Iris pigment epithelial cell (primary cell): Measurements from ENCODE around the gene RXFP4.

Experiments used
- DNase-seq: peaks from one replicate; pipeline ENCODE4 v3.0.0-alpha.2; 2011; ENCODE audit warnings: low read depth

RXFP4 gene

GRCh38 chr1:155931332-155932038, 10.0 kb upstream of the RXFP4 start:
- peak; percentile 28 for DNase-seq

GRCh38 chr1:155932081-155932480, 9.4 kb upstream of the RXFP4 start:
- DNase-seq = no peak

DNA sequence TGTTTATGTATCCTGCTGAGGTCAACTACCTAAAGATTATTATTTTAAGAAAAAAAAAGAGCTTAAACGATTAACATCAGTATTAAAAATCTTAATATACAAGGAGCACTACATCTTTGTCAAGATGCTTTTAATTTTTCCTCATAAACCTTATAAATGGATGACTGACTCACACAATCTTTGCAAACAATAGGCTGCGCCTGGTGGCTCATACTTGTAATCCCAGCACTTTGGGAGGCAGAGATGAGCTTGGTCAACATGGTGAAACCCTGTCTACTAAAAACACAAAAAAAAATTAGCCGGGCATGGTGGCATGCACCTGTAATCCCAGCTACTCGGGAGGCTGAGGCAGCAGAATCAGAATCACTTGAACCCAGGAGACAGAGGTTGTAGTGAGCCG, 9.0 kb upstream of the RXFP4 start:
- DNase-seq = peak; percentile 33

DNA sequence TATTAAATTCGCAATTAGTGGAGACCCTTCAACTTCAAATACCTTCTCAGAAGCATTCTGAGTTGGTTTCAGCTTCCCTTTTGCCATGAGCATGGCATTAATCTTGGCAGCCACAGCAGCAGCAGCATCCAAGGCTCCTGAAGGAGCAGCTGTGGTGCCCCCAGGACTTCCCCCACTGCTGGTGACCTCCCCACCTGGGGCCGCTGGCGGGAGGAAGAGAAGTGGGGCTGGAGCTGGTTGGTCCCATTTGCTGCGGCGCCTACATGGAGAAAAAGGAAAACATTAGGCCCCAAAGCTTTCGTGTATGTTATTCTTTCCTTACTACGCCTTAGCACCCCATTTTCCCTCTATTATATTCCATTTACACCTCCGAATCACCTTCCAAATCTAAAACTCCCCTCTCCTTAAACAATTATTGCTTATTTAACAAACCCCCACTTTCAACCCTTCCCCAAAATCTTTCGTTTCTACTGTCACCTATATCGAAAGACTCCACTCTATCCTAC, 7.8 kb upstream of the RXFP4 start:
- no peak for DNase-seq

DNA sequence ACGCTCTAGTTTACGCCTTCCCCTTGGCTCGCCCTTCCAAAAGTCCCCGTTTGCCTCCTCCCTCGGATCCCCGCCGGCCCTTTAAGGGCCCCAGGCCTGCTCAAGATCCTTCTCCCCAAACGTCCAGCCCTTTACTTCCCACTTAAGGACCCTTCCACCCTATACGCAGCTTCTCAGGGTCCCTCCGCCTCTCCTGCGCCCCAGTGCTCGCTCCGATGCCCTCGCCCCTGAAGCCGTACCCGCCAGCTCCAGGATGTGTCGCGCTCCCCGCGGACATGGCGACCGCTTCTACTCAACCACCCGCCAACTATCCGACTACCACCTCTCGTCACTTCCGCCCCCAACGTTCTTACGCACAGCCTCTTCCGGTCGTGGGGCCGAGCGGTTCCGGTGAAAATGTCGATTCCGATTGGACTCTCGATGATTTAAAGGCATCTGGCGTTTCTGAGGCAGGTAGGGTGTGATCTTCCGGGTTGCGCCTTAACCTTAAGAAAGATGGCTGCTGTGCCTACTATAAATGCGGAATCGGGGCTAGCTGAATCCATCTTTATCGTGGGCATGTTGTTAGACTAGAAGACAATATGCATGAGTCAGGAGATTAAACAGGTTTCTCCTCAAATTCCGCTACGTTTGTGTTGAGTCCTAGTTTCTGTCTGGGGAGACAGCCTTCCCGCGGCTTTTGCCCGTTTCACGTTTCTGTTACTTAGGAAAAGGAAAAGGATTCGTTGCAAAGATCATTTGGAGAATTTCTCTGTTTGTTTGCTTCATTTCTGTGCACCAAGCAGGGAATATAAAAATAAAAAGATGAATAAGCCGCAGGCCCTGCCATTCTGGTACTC, 7.1 kb upstream of the RXFP4 start, which contains the start of gene KHDC4:
Gene KHDC4, minus strand, starts transcription at position 317 of the 839 bp plus-strand sequence. Its CDS starts 40 bp downstream, at position 277.
- DNase-seq = peak; percentile 99

DNA sequence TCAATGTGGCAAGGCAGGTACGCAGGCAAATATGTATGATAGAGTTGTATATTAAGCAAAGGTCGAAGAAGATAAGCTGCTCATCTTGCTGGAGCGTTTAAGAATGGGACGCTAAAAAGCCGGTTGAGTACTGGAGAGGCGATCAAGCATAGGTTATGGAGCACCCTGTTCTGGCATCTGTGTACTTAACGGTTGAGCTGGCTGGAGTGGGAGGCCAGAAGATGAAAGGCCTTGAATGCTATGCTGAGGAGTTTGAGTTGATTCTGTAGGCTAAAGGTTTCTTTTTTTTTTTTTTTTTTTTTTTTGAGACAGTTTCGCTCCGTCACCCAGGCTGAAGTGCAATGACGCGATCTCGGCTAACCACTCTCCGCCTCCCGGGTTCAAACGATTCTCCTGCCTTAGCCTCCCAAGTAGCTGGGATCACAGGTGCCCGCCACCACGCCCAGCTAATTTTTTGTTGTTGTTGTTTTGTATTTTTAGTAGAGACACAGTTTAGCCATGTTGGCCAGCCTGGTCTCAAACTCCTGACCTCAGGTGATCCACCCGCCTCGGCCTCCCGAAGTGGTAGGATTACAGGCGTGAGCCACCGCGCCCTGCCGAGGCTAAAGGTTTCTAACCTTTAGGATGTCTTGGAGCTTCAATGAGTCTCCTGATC, 6.4 kb upstream of the RXFP4 start:
- no peak for DNase-seq

DNA sequence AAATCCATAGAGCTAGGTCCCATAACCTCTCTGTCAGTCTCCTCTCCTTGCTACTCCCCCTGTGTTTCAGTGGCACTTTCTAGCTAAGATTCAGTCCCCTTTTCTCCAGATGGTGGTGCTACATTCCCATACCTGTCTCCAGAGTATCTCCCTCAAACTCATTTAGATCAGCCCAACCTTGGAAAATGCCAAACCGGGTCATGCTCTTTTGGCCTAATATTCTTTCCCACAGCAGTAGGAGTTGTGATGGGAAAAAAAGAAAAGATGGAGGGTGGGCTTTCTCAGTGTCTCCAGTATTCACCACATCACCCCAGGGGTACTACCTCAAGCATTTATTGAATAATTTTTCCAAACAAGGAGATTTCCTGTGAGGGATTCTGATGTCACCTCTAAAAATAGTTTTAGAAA, 3.2 kb upstream of the RXFP4 start:
- peak; percentile 63 for DNase-seq

GRCh38 chr1:155940482-155940992, 901 bp upstream of the RXFP4 start:
- peak; percentile 53 for DNase-seq

DNA sequence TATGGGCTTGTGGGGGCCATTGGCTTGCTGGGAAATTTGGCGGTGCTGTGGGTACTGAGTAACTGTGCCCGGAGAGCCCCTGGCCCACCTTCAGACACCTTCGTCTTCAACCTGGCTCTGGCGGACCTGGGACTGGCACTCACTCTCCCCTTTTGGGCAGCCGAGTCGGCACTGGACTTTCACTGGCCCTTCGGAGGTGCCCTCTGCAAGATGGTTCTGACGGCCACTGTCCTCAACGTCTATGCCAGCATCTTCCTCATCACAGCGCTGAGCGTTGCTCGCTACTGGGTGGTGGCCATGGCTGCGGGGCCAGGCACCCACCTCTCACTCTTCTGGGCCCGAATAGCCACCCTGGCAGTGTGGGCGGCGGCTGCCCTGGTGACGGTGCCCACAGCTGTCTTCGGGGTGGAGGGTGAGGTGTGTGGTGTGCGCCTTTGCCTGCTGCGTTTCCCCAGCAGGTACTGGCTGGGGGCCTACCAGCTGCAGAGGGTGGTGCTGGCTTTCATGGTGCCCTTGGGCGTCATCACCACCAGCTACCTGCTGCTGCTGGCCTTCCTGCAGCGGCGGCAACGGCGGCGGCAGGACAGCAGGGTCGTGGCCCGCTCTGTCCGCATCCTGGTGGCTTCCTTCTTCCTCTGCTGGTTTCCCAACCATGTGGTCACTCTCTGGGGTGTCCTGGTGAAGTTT, 550 bp downstream of the RXFP4 start:
- DNase-seq = no peak

DNA sequence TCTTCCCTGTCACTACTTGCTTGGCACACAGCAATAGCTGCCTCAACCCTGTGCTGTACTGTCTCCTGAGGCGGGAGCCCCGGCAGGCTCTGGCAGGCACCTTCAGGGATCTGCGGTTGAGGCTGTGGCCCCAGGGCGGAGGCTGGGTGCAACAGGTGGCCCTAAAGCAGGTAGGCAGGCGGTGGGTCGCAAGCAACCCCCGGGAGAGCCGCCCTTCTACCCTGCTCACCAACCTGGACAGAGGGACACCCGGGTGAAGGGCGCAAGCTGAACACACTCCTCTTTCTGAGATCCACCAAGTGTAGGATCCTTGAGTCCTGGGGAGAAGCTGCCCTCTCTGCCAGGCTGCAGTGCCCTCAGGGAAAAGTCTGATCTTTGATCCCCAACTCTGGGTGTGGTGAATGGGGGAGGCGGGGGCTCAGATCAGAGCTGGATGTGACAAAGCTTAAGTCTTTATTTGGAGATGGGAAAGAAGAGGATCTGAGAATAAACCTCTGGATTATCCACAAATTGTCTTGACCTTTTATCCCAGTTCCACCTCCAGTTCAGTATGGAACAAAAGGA, 1.2 kb downstream of the RXFP4 start:
- no peak for DNase-seq

GRCh38 chr1:155944444-155944799, 3.0 kb downstream of the RXFP4 start:
- no peak for DNase-seq

- DNase-seq = no peak
These were observed 5.3 kb downstream of the RXFP4 start for GRCh38 chr1:155946633-155947219.

DNA sequence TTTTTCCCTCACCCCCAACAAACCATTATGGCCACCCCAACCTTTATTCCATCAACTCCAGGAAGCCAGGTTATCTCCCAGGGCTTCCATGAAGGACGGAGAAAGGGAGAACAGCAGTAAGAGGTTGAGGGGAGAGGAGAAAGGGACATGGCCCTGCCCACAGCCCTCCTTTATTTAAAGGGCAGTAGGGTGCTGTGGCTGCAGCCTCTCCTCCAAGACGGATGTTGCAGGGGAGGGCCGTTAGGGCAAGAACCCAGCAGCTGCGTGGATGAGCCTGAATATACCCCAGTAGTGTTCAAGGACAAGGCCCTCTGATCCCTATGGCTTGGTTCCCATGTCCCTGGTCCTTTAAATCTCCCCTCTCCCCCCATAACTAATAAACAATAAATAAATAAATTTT, 5.9 kb downstream of the RXFP4 start:
- no peak for DNase-seq

GRCh38 chr1:155947741-155948140, 6.3 kb downstream of the RXFP4 start:
- DNase-seq = no peak

- DNase-seq = no peak
These were observed 9.4 kb downstream of the RXFP4 start for GRCh38 chr1:155950829-155951228.

GRCh38 chr1:155951753-155952504, 10.5 kb downstream of the RXFP4 start:
- DNase-seq = no peak

DNA sequence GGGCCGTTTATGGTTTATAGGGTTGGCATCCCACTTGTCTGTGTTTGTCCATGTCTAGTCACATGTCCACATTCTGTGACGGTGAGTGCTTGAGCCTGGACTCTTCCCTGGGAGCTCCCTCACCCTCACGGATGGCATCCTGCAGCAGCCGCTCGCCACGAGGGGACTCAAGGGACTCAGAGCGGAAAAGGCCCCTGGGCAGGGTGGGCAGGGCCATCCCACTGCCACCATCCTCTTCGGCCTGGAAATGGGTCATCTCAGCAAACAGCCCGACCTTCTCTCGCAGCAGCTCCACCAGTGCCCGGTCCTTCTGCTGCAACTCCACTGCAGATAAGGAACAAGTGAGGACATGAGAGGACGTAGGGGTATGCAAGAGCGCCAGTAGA, 11.1 kb downstream of the RXFP4 start:
- DNase-seq = no peak

GRCh38 chr1:155954645-155955044, 13.2 kb downstream of the RXFP4 start:
- DNase-seq = no peak

GRCh38 chr1:155957411-155957915, 16.0 kb downstream of the RXFP4 start:
- no peak for DNase-seq

DNA sequence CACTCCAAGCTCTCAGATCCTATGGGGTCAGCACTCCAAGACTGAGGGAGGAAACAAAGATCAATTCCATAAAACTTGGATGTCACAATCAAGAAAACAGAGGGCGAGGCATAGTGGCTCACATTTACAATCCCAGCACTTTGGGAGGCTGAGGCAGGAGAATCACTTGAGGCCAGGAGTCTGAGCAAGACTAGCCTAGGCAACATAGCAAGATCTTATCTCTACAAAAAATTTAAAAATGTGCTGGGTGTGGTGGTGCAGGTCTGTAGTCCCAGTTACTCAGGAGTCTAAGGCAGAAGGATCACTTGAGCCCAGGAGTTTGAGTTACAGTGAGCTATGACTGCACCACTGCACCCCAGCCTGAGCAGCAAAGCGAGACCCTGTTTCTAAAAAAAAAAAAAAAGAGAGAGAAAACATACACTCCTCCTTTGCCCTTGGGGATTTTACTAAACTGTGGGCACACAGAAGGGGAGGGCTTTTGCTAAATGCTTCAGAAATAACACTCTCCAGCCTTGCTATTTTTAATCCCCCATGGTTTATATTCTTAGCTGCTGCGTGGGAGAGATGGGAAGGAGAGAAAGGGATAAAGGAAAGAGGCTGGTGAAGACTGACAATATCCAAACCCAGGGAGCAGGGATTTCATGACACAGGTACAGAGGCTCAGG, 18.8 kb downstream of the RXFP4 start:
- DNase-seq = no peak
